Measurements from ENCODE around the gene RDH14.

- no peak for TF ChIP-seq CTCF (IDR thresholded peaks at IDR 0.05; ENCODE audit: low read depth, low read length)
- TF ChIP-seq POLR2A (IDR thresholded peaks at IDR 0.05; ENCODE audit: extremely low read depth, insufficient read length): no peak
- no peak for TF ChIP-seq MAX (IDR thresholded peaks at IDR 0.05; ENCODE audit: low read depth, low read length)
- TF ChIP-seq MYC (IDR thresholded peaks at IDR 0.05; ENCODE audit: low read depth, low read length): no peak
These were observed 23.6 kb upstream of the RDH14 start for GRCh38 chr2:18583905-18584607.

Data from NB4 (cell line).